Gastrocnemius medialis (tissue), 4 donors: ENCODE data around the gene OSBPL10. TPM values are rescaled to one million over a fixed set of nuclear protein-coding genes. Genes with fewer than 3 reads are reported as not detected.

Experiments
- ATAC-seq, 2 donors: fragments of 150-250 bp; one replicate each; pipeline ENCODE4 v1.9.1; 2016
- DNase-seq, 2 donors: peaks; one replicate each; pipeline ENCODE4 v3.0.0-alpha.2; 2019
- H3K27ac ChIP-seq, 4 donors: fragments of 200-600 bp; sonication (generic); 1 replicate in 1 of 4; 2 replicates in 3 of 4; pipeline ENCODE4 v1.5.1; 2016 to 2018; ENCODE audit warnings: mild to moderate bottlenecking in 2 of 4, moderate library complexity in 1 of 4
- H3K27me3 ChIP-seq, 3 donors: fragments of 200-600 bp; sonication (generic) in 2 of 3; 1 replicate in 1 of 3; 2 replicates in 2 of 3; pipeline versions ENCODE4 v1.5.1 to v1.6.0; 2016 to 2019; ENCODE audit warnings: mild to moderate bottlenecking in 1 of 3, moderate library complexity in 1 of 3
- H3K36me3 ChIP-seq, 2 donors: fragments of 200-600 bp; sonication (generic) in 1 of 2; one replicate each; pipeline ENCODE4 v1.5.1; 2017 to 2018
- H3K4me1 ChIP-seq, 2 donors: fragments of 200-600 bp; sonication (generic) in 1 of 2; one replicate each; pipeline ENCODE4 v1.5.1; 2016 to 2017; ENCODE audit warnings: mild to moderate bottlenecking in 2 of 2
- H3K4me3 ChIP-seq, 4 donors: fragments of 200-600 bp; sonication (generic) in 3 of 4; 1 replicate in 1 of 4; 2 replicates in 3 of 4; pipeline ENCODE4 v1.5.1; 2016 to 2019; ENCODE audit warnings: mild to moderate bottlenecking in 2 of 4
- H3K9me3 ChIP-seq, 3 donors: fragments of 200-600 bp; sonication (generic) in 2 of 3; 1 replicate in 1 of 3; 2 replicates in 2 of 3; pipeline ENCODE4 v1.5.1; 2016 to 2019
- POLR2A ChIP-seq, 2 donors: fragments of 450-650 bp; IDR thresholded peaks; one replicate each; pipeline ENCODE4 v1.6.1; 2017; ENCODE audit warnings: antibody characterized with exemption in 2 of 2, mild to moderate bottlenecking in 2 of 2, moderate library complexity in 2 of 2
- in situ Hi-C, 4 donors: fragments of 200-750 bp; cut with MboI; loops; one replicate each; pipeline versions ENCODE4 v1.15.0 to v1.8.0; 2017; ENCODE audit warnings: low sequenced_read_pairs in 4 of 4
- intact Hi-C: fragments of 100-400 bp; cut with DNase I; formaldehyde crosslinking; loops from one replicate; pipeline ENCODE4 v1.15.1; 2023; ENCODE audit warnings: low total_unique reads
- total RNA-seq, 4 donors: library from RNA; depleted of rRNA; stranded (reverse); fragments of >200 nt; gene quantifications; one replicate each; pipeline versions ENCODE4 v1.1.0 to v1.2.3, GENCODE V29; 2016
- TF ChIP-seq, protein P1 (sequence below), 5 experiments: fragments of 450-650 bp in 3 of 5; fragments of 200-600 bp in 2 of 5; sonication (generic) in 2 of 5; IDR thresholded peaks in 4 of 5; conservative IDR thresholded peaks in 1 of 5; 1 replicate in 4 of 5; 2 replicates in 1 of 5; pipeline ENCODE4 v1.5.1; 2016 to 2019; ENCODE audit warnings: antibody characterized with exemption in 5 of 5, mild to moderate bottlenecking in 3 of 5, moderate library complexity in 3 of 5

Gene OSBPL10
- total RNA-seq, 4 donors from 2014 or later = 1.4 to 7.0 (median 3.8) TPM

DNA sequence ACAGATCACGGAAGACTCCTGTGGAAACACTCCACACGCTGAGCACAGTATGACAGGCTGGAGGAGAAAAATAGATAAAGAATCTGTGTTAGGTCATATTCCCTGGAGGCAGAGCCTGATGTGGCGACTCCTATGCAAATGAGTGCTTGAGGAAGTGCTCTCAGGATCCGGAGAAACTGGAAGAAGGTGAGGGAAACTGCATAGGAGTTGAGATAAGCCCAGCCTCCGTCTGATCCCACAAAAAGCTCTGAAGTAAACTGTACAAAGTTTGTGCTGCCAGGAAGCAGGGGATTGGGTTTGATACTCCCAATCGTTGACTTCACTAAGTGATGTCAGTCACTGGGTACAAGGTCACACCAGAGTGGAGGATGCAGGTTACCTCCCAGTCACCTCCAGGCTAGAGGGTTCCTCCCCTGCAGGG, 33.4 kb downstream of the OSBPL10 start:
- in situ Hi-C loops = no loop called here
- DNase-seq (no peak), ATAC-seq (no peak)
- H3K9me3 ChIP-seq = no peaks in the 10 kb centered on the region
- peaks cover 2 to 5% of the 10 kb centered on the region in 2 donors for H3K4me1 ChIP-seq
- H3K27me3 ChIP-seq = no peaks in the 10 kb centered on the region
- H3K27ac ChIP-seq = peak overlapping the region in 1 of 4 donors; percentile 67
- TF ChIP-seq, protein P1, sequence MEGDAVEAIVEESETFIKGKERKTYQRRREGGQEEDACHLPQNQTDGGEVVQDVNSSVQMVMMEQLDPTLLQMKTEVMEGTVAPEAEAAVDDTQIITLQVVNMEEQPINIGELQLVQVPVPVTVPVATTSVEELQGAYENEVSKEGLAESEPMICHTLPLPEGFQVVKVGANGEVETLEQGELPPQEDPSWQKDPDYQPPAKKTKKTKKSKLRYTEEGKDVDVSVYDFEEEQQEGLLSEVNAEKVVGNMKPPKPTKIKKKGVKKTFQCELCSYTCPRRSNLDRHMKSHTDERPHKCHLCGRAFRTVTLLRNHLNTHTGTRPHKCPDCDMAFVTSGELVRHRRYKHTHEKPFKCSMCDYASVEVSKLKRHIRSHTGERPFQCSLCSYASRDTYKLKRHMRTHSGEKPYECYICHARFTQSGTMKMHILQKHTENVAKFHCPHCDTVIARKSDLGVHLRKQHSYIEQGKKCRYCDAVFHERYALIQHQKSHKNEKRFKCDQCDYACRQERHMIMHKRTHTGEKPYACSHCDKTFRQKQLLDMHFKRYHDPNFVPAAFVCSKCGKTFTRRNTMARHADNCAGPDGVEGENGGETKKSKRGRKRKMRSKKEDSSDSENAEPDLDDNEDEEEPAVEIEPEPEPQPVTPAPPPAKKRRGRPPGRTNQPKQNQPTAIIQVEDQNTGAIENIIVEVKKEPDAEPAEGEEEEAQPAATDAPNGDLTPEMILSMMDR (IDR thresholded peaks at IDR 0.05 in 4 of 5, conservative IDR thresholded peaks at IDR 0.05 in 1 of 5) = no peak
- no peak for TF ChIP-seq POLR2A (IDR thresholded peaks at IDR 0.05)
- H3K36me3 ChIP-seq = no peaks in the 10 kb centered on the region
- intact Hi-C loops = no loop called here
- H3K4me3 ChIP-seq = no peak overlapping the region

DNA sequence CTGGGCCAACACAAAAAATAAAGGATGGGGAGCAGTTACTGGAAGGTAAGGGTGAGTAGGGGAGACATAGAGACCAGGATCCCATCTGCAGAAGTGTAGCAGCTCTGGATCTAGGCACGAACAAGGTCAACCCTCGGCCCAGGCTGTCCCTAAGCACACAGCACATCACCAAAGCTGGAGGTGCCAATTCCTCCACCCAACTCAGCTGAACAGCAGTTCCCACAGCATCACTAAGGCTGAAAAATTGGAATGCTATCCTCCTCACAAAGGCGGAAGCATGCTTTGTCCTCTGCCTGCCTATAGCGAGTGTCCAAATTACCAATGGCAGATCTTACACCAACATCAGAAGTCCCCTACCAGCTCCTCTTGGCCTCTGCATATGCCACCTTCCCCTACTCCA, 33.9 kb downstream of the OSBPL10 start:
- Histone ChIP-seq H3K4me1 (peaks cover 2 to 5% of the 10 kb centered on the region in 2 donors), H3K27ac (peak overlapping the region in 3 of 4 donors; percentile 37 to 67 (median 52)), H3K4me3 (no peak overlapping the region), H3K36me3 (no peaks in the 10 kb centered on the region), H3K9me3 (no peaks in the 10 kb centered on the region), H3K27me3 (no peaks in the 10 kb centered on the region)
- intact Hi-C loops = no loop called here
- TF ChIP-seq, protein P1 (IDR thresholded peaks at IDR 0.05 in 4 of 5, conservative IDR thresholded peaks at IDR 0.05 in 1 of 5) = no peak
- no peak for TF ChIP-seq POLR2A (IDR thresholded peaks at IDR 0.05)
- ATAC-seq = no peak
- DNase-seq = no peak
- in situ Hi-C loops = no loop called here

DNA sequence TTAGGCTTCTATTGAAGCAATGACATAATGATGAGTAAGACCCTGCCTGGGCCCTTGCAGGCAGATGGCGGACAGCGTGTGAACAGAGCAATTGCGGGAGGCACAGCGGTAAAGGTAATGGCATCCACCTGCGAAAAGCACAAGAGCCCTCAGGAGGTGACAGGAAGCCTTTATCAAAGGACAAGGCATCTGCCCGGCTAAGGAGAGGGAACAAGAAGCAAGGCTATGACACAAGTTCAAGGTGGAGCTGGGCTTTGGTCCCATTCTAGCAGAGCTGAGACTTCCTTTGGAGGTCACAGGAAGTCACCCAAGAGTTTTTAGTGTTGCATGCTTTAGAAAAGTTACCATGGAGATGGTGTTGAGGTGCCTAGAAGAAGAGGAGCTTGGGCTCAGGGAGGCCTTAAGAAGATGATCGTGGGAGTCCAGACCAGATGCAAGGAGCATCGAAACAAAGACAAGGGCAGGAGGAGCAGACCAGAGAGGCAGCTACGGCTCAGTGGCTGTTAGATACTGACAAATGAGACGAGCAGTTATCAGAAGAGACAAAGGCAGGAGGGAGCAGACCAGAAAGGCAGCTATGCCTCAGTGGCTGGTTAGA, 34.5 kb downstream of the OSBPL10 start:
- intact Hi-C loops = no loop called here
- Histone ChIP-seq H3K36me3 (no peaks in the 10 kb centered on the region), H3K27ac (peak overlapping the region; percentile 37 to 67 (median 49)), H3K27me3 (no peaks in the 10 kb centered on the region), H3K4me3 (no peak overlapping the region), H3K9me3 (no peaks in the 10 kb centered on the region), H3K4me1 (peaks cover 2 to 5% of the 10 kb centered on the region in 2 donors)
- in situ Hi-C loops = no loop called here
- DNase-seq = peak in 1 of 2 donors; percentile 25
- ATAC-seq = peak in 1 of 2 donors; percentile 60
- TF ChIP-seq, protein P1 (IDR thresholded peaks at IDR 0.05 in 4 of 5, conservative IDR thresholded peaks at IDR 0.05 in 1 of 5) = no peak
- no peak for TF ChIP-seq POLR2A (IDR thresholded peaks at IDR 0.05)

DNA sequence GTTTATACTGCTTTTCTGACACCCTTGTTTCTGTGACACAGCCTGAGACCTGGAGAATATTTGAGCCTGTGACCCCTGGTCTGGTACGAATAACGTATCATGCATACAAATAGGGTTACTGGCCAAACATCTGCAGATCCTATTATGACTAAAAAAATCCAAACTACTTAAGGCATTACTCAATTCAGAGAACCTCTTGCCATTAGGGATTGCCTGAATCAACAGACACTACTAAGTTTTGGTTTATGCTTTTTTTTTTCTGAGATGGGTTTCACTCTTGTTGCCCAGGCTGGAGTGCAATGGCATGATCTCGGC, 35.4 kb downstream of the OSBPL10 start:
- Histone ChIP-seq H3K9me3 (no peaks in the 10 kb centered on the region), H3K27me3 (no peaks in the 10 kb centered on the region), H3K27ac (peak overlapping the region; percentile 46 to 67 (median 62)), H3K36me3 (no peaks in the 10 kb centered on the region), H3K4me3 (peak overlapping the region in 1 of 4 donors; percentile 0), H3K4me1 (peaks cover 2 to 5% of the 10 kb centered on the region in 2 donors)
- in situ Hi-C loops = no loop called here
- TF ChIP-seq, protein P1 (IDR thresholded peaks at IDR 0.05 in 4 of 5, conservative IDR thresholded peaks at IDR 0.05 in 1 of 5) = no peak
- TF ChIP-seq POLR2A (IDR thresholded peaks at IDR 0.05) = no peak
- peak; percentile 69 to 82 for ATAC-seq
- DNase-seq = no peak
- intact Hi-C loops = no loop called here

DNA sequence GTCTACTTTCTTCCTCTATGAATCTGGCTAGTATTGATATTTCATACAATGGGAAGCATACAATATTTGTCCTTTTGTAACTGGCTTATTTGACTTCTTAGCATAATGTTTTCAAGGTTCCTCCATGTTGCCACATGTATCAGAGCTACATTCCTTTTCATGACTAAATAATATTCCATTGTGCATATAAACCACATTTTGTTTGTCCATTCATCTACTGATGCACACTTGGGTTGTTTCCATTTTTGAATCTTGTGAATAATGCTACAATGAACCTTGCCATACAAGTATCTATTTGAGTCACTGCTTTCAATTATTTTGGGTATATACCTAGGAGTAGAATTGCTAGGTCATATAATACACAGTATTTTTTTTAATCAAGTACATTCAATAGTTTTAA, 38.0 kb downstream of the OSBPL10 start:
- DNase-seq (no peak), ATAC-seq (no peak)
- no peaks in the 10 kb centered on the region for H3K36me3 ChIP-seq
- no peak overlapping the region for H3K4me3 ChIP-seq
- no peaks in the 10 kb centered on the region for H3K9me3 ChIP-seq
- H3K4me1 ChIP-seq = peaks cover 2 to 5% of the 10 kb centered on the region in 2 donors
- in situ Hi-C loops (no loop called here), intact Hi-C loops (no loop called here)
- no peak overlapping the region for H3K27ac ChIP-seq
- H3K27me3 ChIP-seq = no peaks in the 10 kb centered on the region
- TF ChIP-seq, protein P1 (IDR thresholded peaks at IDR 0.05 in 4 of 5, conservative IDR thresholded peaks at IDR 0.05 in 1 of 5) = no peak
- no peak for TF ChIP-seq POLR2A (IDR thresholded peaks at IDR 0.05)
